GM18867 (cell line): ENCODE data around the gene WDR5B.
"Not testable (repeated sequence)": the region's sequence is repeated elsewhere in the genome, so short reads cannot be mapped to it uniquely, and the experiment has no call there.

Source experiments
- ATAC-seq: cut with Tn5 transposase; IDR thresholded peaks from one replicate; pipeline ENCODE4 v1.9.1; 2021; ENCODE audit warnings: mild to moderate bottlenecking, moderate library complexity; ENCODE audit not compliant: unreplicated experiment

Gene WDR5B

DNA sequence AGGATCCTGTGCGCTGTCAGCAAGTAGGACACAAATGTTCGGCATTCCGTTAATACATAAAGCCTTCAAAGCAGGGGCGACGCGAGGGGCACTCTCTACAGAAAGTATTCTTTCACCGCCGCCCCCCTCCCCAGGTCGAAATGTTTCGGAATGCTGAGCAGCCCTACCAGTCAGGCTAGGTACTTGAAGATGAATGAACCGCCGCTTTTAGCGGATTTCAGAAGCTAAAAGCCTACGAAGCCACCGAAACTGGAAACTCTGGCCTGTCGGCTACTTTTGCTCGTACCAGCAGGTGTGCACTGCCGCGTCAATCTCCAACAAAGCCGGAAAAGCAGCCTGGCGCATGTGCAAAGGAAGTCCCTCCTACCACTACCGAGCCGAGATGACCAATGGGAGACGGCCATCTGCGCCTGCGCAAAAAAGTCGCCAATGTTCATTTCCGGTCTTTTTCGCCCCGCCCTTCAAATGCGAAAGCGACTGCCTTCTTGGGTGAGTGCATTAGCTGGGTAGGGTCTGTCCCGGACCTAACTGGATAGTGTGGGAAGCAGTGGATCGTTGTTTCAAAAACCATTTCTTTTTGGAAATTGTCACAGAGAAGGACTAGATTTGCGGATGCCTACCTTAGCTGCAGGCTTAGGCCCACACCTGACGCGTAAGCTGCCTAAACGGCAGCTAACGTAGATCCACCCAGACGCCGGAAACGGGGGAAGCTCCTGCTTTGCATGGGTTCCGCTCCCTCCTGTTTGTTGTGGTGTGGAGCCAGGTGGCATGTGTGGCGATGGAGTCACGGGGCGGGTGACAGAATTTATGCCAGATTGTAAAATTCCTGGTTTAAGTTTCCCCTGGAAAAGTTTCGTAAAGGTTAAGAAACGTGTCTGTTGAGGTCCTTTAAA is at the start of gene WDR5B:
TSS of gene WDR5B (minus strand) at position 301 of the 893 bp plus-strand sequence. CDS start 534 bp downstream, outside the sequence.
- ATAC-seq, result peak; percentile 86

DNA sequence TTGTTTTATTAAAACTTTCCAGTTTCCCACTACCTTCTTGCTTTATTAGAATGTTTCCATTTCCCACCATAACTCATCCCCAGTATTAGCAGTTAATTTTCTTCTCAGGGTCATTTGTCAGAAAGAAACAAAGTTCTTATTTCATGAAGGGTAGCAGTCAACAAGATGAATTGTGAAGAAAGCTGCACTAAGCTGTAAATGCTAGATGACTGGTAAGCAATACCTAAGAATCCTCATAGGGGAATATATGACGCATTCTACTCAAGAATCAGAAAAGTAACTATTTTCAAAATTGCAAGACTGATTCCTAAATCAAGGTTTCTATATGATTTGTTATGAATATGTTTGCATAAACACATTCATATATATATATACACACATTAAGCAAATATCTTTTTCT is 48.8 kb upstream of the WDR5B start:
- ATAC-seq, result no peak

DNA sequence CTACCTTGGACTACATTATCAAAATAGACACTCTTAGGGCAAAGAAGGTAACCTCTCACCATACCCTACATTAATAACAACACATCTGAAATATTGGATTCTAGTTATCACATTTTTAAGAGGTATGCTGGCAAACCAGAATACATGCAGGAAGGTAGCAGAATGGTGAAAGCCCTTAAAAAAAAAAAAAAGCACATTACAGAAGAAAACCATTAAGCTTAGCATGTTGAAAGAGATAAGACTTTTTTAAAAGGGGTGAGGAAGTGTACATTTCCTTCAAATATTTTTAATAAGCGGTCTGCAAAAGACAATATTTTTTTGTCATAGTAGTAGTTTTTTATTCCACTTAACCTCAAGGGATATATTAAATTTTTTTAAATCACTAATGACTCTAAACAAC is 46.5 kb upstream of the WDR5B start:
- ATAC-seq, result no peak

DNA sequence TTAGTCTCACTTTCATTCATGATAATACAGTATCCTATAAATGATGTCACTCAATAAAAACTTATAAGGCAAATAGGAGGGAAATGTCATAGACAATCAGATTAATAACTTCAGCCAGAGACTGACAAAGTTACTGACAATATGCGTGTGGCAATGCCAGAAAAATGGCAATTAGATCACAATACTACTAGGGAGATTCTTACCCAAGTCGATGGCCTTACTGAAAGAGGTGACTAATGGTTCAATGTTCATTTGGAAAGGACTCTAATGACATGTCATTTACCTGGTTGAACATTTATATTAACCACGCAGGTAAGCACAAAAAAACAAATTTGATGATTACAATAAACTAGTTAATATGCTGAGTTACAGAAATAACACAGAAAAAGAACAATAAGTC is 45.9 kb upstream of the WDR5B start:
- no peak for ATAC-seq

DNA sequence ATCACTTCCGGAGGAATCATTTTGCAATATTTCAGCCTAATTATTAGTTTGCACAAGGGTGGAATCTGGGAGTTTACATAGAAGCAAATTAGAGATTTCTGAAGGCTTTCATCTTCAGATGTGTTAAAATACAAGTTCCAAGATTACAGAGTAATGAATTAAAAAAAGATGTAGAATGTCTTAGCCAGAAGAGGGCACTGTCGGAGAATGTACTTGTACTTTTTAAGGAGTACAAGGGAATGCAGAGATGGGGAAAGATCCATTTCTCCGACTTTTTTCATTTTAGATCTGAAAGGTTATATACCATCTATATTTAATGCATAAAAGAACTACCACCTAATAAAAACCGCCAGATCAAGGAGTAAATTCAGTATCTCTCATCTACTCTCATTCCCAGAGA is 43.1 kb upstream of the WDR5B start:
- no peak for ATAC-seq

DNA sequence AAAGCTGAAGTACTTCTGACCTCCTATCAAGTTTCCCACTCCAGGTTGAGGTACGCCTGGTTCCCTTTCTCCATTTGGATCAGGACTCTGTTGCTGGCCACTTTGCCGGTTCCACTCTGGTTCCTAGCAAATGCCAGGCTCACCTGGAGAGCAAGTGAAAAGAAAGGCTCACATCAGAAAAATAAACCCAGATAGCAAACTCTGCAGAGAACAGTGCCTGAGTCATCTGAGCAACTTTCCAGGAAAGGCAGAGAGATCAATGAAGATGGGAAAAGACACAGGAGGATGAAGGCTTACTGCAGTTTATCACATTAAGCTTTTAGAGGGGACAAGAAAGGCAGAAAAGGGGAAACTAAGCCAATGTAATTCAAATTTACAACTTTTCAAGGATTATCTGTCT is 41.8 kb upstream of the WDR5B start:
- ATAC-seq, result no peak

DNA sequence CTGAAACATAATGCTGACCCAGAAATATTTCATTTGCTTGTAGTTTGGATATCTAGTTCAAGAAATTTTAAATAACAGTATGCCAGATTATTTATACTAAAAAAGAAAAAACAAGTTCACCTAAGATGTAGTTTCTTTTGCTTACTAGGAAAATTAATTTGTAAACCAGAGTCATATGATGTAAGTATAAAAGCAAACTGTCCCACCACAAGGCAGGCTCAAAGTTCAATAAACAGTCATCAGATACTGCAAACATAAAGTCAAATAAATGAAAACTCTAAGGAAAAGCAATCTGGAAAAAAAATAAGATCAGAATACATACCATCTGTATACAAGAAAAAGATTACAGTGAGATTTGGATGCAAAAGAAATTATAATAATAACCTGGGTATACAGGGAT is 40.2 kb upstream of the WDR5B start:
- ATAC-seq, result no peak

DNA sequence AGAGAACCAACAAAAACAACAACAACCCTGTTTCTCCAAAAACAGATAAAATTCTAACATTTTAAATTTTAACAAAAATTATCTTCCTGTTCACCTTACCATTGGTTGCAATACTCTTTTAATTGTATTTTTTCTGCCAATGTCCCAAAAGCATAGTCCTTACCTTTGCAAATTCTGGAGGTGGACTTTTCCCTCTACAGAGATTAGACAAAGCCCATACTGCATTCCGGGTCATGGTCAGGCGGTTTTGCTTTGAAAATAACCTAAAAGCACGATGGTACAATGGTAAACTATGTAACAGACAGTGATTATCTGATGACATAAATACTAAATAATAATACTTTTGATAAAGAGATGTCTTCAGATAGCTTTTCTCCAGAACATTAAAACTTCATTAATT is 35.5 kb upstream of the WDR5B start:
- ATAC-seq, result no peak

DNA sequence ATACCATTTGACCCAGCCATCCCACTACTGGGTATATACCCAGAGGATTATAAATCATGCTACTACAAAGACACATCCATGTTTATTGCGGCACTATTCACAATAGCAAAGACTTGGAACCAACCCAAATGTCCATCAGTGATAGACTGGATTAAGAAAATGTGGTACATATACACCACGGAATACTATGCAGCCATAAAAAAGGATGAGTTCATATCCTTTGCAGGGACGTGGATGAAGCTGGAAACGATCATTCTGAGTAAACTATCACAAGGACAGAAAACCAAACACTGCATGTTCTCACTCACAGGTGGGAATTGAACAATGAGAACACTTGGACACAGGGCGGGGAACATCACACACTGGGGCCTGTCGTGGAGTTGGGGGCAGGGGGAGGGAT is 32.4 kb upstream of the WDR5B start:
- ATAC-seq, result not testable (repeated sequence)

DNA sequence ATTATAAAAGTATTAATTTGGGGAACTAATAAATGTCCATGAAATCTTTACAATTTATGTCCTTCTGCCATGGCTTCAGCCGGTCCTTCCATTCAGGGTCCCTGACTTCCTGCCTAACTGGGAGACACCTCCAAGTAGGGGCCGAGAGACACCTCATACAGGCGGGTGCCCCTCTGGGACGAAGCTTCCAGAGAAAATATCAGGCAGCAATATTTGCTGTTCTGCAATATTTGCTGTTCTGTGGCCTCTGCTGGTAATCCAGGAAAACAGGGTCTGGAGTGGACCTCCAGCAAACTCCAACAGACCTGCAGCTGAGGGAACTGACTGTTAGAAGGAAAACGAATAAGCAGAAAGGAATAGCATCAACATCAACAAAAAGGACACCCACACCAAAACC is 28.6 kb upstream of the WDR5B start:
- ATAC-seq, result not testable (repeated sequence)

DNA sequence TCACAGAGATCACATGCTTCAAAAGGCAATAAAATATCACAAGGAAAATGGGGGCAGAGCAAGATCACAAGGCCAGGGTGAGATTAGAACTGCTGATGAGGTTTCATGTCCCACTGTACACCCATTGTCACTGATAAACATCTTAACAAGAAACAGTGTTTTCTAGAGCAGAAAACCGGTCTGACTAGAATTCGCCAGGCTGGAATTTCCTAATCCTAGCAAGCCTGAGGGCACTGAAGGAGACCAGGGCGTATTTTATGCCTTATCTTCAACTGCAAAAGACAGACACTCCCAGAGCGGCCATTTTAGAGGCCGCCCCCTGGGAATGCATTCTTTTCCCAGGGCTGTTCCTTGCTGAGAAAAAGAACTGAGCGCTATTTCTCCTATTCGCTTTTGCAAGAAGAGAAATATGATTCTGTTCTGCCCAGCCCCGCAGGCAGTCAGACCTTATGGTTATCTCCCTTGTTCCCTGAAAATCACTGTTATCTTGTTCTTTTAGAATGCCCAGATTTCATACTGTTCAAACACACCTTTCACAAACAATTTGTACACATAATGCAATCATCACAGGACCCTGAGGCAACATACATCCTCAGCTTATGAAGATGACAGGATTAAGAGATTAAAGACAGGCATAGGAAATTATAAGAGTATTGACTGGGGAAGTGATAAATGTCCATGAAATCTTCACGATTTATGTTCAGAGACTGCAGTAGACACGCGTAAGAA is 28.1 kb upstream of the WDR5B start:
- ATAC-seq, result not testable (repeated sequence)

DNA sequence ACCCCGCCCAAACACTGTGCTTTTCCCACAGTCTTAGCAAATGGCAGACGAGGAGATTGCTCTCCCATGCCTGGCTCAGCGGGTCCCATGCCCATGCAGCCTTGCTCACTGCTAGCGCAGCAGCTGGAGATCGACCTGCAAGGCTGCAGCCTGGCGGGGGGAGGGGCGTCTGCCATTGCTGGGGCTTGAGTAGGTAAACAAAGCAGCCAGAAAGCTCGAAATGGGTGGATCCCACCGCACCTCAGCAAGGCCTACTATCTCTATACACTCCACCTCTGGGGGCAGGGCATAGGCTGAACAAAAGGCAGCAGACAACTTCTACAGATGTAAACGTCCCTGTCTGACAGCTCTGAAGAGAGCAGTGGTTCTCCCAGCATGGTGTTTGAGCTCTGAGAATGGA is 27.2 kb upstream of the WDR5B start:
- ATAC-seq, result no peak

DNA sequence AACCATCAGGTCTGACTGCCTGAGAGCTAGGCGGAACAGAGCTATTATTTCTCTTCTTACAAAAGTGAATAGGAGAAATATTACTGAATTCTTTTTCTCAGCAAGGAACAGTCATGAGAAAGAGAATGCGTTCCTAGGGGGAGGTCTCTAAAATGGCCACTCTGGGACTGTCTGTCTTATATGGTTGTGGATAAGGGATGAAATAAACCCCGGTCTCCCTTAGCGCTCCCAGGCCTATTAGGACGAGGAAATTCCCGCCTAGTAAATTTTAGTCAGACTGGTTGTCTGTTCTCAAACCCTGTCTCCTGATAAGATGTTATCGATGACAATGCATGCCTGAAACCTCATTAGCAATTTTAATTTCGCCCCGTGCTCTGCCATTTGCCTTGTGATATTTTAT is 20.1 kb upstream of the WDR5B start:
- ATAC-seq, result no peak

DNA sequence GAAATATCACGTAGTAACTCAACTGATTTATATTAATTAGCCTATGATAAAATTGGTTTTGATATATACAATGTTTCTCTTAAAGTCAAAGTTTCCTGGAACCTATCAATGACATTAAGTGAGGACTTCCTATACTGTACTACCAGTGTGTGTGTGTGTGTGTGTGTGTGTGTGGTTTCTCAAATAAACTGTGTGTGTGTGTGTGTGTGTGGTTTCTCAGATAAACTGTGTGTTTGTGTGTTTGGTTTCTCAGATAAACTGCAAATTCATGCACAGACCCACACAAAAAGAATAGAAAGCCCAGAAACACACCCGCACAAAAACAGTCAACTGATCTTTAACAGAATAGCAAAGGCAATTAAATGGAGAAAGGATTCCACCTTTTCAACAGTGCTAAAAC is 14.5 kb upstream of the WDR5B start:
- no peak for ATAC-seq

DNA sequence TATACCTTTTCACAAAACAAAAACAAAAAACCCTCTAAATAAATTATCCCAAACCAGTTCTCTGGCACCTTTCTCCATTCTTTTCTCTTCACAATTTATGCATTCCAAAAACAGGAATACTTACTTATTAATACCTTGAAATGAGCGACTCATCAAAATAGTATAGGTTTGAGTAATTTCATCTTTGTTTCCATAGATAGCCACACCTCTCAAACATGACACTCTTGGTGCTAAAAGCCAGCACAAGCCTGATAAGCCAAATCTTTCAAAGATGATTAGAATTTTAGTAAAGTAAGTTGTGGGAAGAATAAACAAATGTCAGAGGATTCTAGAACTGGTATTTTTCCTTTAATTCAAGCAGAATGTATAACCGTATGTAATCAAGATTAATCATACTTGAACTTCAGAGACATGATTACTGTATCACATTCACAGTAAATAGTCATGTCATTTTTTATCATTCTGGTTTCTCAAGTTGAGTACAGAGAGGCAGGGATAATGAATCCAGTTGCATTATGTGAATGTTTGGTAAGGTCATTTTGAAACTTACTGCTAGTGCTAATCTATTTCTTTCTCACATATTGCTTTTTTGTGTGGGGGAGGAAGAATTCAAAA is 12.1 kb upstream of the WDR5B start:
- no peak for ATAC-seq

DNA sequence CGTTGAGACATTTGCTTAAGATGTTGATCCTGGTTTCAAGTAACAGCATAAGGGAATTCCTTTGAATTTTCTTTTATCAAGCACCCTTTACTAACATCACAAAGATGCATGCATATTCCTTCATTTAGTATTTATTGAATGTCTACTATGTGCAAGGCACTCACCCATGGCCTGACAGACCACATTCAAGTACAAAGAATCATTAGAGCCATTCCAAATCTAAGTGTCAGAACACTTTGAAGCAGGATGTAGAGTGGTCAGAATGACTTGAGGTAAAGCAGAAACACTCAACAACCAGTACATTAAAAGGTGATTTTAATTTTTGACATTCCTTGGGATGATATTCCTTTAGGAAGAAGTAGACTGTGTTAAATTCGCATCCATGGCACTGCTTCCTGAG is 6.0 kb upstream of the WDR5B start:
- ATAC-seq, result no peak

DNA sequence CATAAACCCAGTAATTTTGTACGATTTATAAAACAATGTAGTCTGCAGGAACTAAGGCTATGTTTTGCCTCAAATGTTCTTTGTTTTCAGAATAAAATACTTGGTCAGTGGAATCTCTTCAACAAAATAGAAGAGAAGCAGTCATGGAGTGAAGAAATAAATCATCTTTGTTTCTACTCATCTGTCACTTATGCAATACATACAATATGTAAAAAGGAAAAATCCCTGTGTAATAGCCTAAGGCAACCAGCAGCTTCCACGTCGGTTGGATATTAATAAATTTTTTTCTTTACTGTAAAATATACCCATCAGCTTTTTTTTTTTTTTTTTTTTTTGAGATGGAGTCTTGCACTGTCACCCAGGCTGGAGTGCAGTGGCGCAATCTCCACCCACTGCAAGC is 5.2 kb upstream of the WDR5B start:
- no peak for ATAC-seq

DNA sequence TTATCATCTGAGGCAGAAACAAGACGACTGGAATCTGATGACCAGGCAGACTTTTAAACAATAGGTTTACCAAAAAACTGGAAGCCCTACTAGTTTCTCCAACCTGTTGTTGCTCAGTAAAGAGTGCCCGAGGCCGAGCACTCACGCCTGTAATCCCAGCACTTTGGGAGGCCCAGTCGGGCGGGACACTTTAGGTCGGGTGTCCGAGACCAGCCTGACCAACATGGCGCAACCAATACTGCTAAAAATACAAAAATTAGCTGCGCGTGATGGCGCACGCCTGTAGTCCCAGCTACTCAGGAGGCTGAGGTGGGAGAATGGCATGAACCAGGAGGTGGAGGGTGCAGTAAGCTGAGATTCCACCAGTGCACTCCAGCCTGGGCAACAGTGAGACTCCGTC is 1.1 kb upstream of the WDR5B start:
- ATAC-seq, result no peak

DNA sequence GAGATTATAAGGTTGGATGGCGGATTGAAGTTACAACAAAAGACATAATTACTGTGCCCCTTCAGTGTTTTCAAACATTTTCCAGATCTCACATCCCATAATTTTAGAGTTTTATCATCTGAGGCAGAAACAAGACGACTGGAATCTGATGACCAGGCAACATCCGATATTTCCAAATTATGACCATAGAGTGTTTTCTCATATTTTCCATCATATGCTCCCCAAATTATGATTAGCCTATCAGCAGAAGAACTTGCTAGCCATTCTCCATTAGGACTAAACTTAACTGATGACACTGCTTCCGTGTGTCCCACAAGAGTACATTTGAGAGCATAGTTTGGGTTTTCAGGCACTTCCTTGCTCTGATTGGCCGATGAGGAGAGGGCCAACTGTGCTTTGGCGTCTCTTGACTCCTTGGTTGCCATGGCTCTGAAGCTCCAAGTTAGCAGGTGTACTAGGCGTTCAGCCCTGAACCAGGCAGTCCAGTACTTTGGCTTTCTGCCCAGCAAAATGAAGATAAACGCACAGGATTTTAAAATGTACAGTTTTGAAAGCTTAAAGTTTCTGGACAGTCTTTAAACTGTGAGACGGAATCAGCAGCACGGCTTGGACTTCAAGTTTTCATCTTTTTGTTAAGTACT is 638 bp downstream of the WDR5B start:
- peak; percentile 50 for ATAC-seq

DNA sequence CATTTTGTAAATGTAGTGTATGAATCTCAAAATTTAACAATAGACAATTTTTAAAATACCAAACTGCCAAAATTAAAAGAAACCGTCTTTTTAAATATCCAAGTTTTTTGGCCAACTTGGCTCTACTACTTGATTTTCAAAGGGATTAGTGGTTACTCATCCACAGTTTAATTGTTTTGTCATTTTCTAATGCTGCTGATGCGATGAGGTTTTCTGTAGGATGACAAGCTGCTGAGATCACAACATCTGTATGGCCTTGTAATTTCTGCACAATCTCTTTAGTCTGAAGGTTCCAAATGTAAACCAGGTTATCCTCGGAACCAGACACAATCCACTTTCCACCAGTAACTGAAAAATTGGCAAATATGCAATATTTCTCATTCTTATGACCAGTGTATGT is 1.5 kb downstream of the WDR5B start:
- ATAC-seq, result no peak

DNA sequence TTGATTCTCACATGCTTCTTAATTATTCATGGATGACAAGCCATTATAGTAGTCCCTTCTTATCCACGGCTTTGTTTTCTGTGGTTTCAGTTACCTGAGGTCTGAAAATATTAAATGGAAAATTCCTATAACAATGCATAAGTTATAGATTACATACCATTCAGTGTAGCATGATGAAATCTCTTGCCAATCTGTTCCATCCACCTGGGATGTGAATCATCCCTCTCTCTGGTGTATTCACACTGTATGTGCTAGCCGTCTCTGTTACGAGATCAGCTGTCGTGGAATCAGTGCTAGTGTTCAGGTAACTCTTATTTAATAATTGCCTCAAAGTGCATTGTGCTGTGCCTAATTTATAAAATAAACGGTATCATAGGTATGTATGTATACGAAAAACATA is 5.2 kb downstream of the WDR5B start:
- ATAC-seq, result no peak
